Measurements from ENCODE around the gene LRRFIP1. TPM values are rescaled to one million over a fixed set of nuclear protein-coding genes. Genes with fewer than 3 reads are reported as not detected.

The LRRFIP1 gene
- total and polyA plus RNA-seq, 2 of the 13 experiments (the other 11 are each of a cell fraction or from before 2014, with no cell fraction given) = 15.9 to 40.5 TPM

DNA sequence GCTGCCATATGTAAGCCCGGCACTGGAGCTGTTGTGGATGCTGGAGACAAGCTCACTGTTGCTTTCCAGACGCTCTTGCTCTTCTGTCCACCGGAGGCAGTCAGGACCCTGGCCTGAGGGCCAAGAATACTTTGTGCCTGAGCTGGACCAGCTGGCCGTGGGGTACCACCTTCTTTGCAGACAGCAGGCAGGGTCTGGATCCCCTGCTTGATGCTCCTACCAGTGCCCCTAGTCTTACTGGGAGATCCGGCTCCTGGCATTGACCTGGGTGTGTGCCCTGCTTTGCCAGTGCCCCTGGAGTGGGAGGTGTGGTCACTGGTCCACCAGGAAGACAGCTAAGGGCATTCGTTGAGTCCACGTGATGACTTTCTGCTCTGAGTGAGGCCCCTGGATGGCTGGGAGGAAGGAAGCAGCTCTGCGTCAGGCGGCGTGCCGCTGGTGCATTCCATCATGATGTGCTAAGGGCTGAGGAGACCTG, 59.3 kb downstream of the LRRFIP1 start (continued):
- TF ChIP-seq, protein P1, sequence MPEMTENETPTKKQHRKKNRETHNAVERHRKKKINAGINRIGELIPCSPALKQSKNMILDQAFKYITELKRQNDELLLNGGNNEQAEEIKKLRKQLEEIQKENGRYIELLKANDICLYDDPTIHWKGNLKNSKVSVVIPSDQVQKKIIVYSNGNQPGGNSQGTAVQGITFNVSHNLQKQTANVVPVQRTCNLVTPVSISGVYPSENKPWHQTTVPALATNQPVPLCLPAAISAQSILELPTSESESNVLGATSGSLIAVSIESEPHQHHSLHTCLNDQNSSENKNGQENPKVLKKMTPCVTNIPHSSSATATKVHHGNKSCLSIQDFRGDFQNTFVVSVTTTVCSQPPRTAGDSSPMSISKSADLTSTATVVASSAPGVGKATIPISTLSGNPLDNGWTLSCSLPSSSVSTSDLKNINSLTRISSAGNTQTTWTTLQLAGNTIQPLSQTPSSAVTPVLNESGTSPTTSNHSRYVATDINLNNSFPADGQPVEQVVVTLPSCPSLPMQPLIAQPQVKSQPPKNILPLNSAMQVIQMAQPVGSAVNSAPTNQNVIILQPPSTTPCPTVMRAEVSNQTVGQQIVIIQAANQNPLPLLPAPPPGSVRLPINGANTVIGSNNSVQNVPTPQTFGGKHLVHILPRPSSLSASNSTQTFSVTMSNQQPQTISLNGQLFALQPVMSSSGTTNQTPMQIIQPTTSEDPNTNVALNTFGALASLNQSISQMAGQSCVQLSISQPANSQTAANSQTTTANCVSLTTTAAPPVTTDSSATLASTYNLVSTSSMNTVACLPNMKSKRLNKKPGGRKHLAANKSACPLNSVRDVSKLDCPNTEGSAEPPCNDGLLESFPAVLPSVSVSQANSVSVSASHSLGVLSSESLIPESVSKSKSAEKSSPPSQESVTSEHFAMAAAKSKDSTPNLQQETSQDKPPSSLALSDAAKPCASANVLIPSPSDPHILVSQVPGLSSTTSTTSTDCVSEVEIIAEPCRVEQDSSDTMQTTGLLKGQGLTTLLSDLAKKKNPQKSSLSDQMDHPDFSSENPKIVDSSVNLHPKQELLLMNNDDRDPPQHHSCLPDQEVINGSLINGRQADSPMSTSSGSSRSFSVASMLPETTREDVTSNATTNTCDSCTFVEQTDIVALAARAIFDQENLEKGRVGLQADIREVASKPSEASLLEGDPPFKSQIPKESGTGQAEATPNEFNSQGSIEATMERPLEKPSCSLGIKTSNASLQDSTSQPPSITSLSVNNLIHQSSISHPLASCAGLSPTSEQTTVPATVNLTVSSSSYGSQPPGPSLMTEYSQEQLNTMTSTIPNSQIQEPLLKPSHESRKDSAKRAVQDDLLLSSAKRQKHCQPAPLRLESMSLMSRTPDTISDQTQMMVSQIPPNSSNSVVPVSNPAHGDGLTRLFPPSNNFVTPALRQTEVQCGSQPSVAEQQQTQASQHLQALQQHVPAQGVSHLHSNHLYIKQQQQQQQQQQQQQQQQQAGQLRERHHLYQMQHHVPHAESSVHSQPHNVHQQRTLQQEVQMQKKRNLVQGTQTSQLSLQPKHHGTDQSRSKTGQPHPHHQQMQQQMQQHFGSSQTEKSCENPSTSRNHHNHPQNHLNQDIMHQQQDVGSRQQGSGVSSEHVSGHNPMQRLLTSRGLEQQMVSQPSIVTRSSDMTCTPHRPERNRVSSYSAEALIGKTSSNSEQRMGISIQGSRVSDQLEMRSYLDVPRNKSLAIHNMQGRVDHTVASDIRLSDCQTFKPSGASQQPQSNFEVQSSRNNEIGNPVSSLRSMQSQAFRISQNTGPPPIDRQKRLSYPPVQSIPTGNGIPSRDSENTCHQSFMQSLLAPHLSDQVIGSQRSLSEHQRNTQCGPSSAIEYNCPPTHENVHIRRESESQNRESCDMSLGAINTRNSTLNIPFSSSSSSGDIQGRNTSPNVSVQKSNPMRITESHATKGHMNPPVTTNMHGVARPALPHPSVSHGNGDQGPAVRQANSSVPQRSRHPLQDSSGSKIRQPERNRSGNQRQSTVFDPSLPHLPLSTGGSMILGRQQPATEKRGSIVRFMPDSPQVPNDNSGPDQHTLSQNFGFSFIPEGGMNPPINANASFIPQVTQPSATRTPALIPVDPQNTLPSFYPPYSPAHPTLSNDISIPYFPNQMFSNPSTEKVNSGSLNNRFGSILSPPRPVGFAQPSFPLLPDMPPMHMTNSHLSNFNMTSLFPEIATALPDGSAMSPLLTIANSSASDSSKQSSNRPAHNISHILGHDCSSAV (CRISPR knock-in tag; IDR thresholded peaks at IDR 0.05; ENCODE audit: borderline replicate concordance) = no peak
- TF ChIP-seq HHEX (CRISPR knock-in tag; IDR thresholded peaks at IDR 0.05) (no peak), RARG (CRISPR knock-in tag; IDR thresholded peaks at IDR 0.05; ENCODE audit: low read depth) (no peak), NRL (CRISPR knock-in tag; IDR thresholded peaks at IDR 0.05; ENCODE audit: borderline replicate concordance) (peak; percentile 73; the same call in 1 of the 2 replicates), TBP (CRISPR knock-in tag; IDR thresholded peaks at IDR 0.05) (no peak), ZNF891 (CRISPR knock-in tag; IDR thresholded peaks at IDR 0.05) (0 out of 2 replicates have a peak, but pooled peaks have one; percentile 55), SALL1 (CRISPR knock-in tag; IDR thresholded peaks at IDR 0.05) (peak; percentile 24; the same call in 1 of the 2 replicates), ZNF343 (CRISPR knock-in tag; IDR thresholded peaks at IDR 0.05) (0 out of 2 replicates have a peak, but pooled peaks have one; percentile 35)
- TF ChIP-seq, protein P2, sequence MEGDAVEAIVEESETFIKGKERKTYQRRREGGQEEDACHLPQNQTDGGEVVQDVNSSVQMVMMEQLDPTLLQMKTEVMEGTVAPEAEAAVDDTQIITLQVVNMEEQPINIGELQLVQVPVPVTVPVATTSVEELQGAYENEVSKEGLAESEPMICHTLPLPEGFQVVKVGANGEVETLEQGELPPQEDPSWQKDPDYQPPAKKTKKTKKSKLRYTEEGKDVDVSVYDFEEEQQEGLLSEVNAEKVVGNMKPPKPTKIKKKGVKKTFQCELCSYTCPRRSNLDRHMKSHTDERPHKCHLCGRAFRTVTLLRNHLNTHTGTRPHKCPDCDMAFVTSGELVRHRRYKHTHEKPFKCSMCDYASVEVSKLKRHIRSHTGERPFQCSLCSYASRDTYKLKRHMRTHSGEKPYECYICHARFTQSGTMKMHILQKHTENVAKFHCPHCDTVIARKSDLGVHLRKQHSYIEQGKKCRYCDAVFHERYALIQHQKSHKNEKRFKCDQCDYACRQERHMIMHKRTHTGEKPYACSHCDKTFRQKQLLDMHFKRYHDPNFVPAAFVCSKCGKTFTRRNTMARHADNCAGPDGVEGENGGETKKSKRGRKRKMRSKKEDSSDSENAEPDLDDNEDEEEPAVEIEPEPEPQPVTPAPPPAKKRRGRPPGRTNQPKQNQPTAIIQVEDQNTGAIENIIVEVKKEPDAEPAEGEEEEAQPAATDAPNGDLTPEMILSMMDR (CRISPR knock-in tag; IDR thresholded peaks at IDR 0.05) = peak; percentile 60

Data from HepG2 (cell line).